Hepatocyte (in vitro differentiated cells): Measurements from ENCODE around the gene MOGAT1. TPM values are rescaled to one million over a fixed set of nuclear protein-coding genes. Genes with fewer than 3 reads are reported as not detected.

Experiments
- DNase-seq: peaks from one replicate; pipeline ENCODE4 v3.0.0-alpha.2; 2016; ENCODE audit warnings: low spot score
- H2AFZ ChIP-seq: fragments of 200-600 bp; sonication (generic); 2 replicates; pipeline ENCODE4 v1.6.0; 2016; ENCODE audit warnings: antibody characterized with exemption, mild to moderate bottlenecking
- H3K27ac ChIP-seq: fragments of 200-600 bp; sonication (generic); 2 replicates; pipeline ENCODE4 v1.5.1; 2016; ENCODE audit warnings: mild to moderate bottlenecking
- H3K27me3 ChIP-seq: fragments of 200-600 bp; sonication (generic); 2 replicates; pipeline ENCODE4 v1.6.1; 2016
- H3K36me3 ChIP-seq: fragments of 200-600 bp; sonication (generic); replicated peaks from 2 replicates; pipeline ENCODE4 v1.5.1; 2016; ENCODE audit warnings: low read depth; ENCODE audit not compliant: insufficient read depth
- H3K4me1 ChIP-seq: fragments of 200-600 bp; sonication (generic); 2 replicates; pipeline ENCODE4 v1.5.1; 2016; ENCODE audit warnings: mild to moderate bottlenecking, moderate library complexity; ENCODE audit not compliant: insufficient read depth
- H3K4me2 ChIP-seq: fragments of 200-600 bp; sonication (generic); 2 replicates; pipeline ENCODE4 v1.6.0; 2016
- H3K4me3 ChIP-seq: fragments of 200-600 bp; sonication (generic); 2 replicates; pipeline ENCODE4 v1.5.1; 2016; ENCODE audit warnings: mild to moderate bottlenecking
- H3K79me2 ChIP-seq: fragments of 200-600 bp; sonication (generic); 2 replicates; pipeline ENCODE4 v1.6.0; 2017; ENCODE audit warnings: mild to moderate bottlenecking
- H3K9me2 ChIP-seq: fragments of 200-600 bp; sonication (generic); replicated peaks from 2 replicates; pipeline ENCODE4 v1.6.0; 2017; ENCODE audit warnings: mild to moderate bottlenecking; ENCODE audit not compliant: insufficient read depth
- H3K9me3 ChIP-seq: fragments of 200-600 bp; sonication (generic); 2 replicates; pipeline ENCODE4 v1.5.1; 2016; ENCODE audit warnings: low read depth, mild to moderate bottlenecking
- H4K20me1 ChIP-seq: fragments of 200-600 bp; sonication (generic); 2 replicates; pipeline ENCODE4 v1.6.0; 2016; ENCODE audit warnings: mild to moderate bottlenecking; ENCODE audit not compliant: insufficient read depth, poor library complexity, severe bottlenecking
- EZH2 ChIP-seq: fragments of 200-600 bp; sonication (generic); IDR thresholded peaks from 2 replicates; pipeline ENCODE4 v1.6.1; 2016; ENCODE audit warnings: antibody characterized with exemption, mild to moderate bottlenecking, borderline replicate concordance
- EZH2phosphoT487 ChIP-seq: fragments of 200-600 bp; sonication (generic); IDR thresholded peaks from one replicate; pipeline ENCODE4 v1.6.1; 2018; ENCODE audit warnings: antibody characterized with exemption, mild to moderate bottlenecking, low read depth, moderate library complexity; ENCODE audit not compliant: unreplicated experiment, severe bottlenecking
- WGBS: methylation state at CpG from one replicate; pipeline ENCODE4 v1.1.6; 2016; ENCODE audit warnings: low lambda C conversion rate; ENCODE audit errors: missing lambda C conversion rate; 5-methylcytosine and 5-hydroxymethylcytosine counted together
- polyA plus RNA-seq: library from polyadenylated mRNA; unstranded; fragments of >200 nt; fragmentation: Nextera tagmentation; extraction: Ambion mirVana; gene quantifications from 2 replicates; pipeline ENCODE4 v1.2.1, GENCODE V29; 2016
- total RNA-seq: library from RNA; depleted of rRNA; stranded (reverse); fragments of >200 nt; gene quantifications from 2 replicates; pipeline ENCODE4 v1.2.3, GENCODE V29; 2014
- TF ChIP-seq, protein P1 (sequence below): fragments of 200-600 bp; sonication (generic); IDR thresholded peaks from 2 replicates; pipeline ENCODE4 v1.5.1; 2016; ENCODE audit warnings: antibody characterized with exemption, mild to moderate bottlenecking; ENCODE audit not compliant: poor library complexity

Gene MOGAT1
- total and polyA plus RNA-seq, 2 experiments from 2014 or later: not detected

- no peaks in the 10 kb centered on the region for H3K36me3 ChIP-seq
- no peak overlapping the region for H3K4me3 ChIP-seq
Observed at GRCh38 chr2:222698276-222698675, 26.8 kb downstream of the MOGAT1 start.

DNA sequence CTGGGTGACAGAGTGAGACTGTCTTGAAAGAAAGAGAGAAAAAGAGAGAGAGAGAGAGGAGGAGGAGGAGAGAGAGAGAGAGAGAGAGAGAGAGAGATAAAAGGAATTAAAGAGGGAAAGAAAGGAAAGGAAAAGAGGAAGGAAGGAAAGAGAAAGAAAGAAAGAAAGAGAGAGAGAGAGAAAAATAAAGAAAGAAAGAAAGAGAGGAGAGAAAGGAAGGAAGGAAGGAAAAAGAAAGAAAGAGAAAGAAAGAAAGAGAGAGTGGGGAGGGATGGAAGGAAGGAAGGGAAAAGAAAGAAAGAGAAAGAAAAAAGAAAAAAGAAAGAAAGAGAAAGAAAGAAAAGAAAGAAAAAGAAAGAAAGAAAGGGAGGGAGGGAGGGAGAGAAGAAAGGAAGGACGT is 29.8 kb downstream of the MOGAT1 start:
- Histone ChIP-seq H3K9me2 (no peaks in the 10 kb centered on the region), H3K4me2 (no peak overlapping the region), H3K27me3 (no peaks in the 10 kb centered on the region), H3K4me3 (no peak overlapping the region), H3K36me3 (no peaks in the 10 kb centered on the region), H3K9me3 (no peaks in the 10 kb centered on the region), H3K27ac (no peak overlapping the region), H3K79me2 (no peaks in the 10 kb centered on the region), H2AFZ (no peak overlapping the region), H3K4me1 (no peaks in the 10 kb centered on the region), H4K20me1 (no peaks in the 10 kb centered on the region)
- TF ChIP-seq EZH2 (no peak), EZH2phosphoT487 (no peak)
- TF ChIP-seq, protein P1, sequence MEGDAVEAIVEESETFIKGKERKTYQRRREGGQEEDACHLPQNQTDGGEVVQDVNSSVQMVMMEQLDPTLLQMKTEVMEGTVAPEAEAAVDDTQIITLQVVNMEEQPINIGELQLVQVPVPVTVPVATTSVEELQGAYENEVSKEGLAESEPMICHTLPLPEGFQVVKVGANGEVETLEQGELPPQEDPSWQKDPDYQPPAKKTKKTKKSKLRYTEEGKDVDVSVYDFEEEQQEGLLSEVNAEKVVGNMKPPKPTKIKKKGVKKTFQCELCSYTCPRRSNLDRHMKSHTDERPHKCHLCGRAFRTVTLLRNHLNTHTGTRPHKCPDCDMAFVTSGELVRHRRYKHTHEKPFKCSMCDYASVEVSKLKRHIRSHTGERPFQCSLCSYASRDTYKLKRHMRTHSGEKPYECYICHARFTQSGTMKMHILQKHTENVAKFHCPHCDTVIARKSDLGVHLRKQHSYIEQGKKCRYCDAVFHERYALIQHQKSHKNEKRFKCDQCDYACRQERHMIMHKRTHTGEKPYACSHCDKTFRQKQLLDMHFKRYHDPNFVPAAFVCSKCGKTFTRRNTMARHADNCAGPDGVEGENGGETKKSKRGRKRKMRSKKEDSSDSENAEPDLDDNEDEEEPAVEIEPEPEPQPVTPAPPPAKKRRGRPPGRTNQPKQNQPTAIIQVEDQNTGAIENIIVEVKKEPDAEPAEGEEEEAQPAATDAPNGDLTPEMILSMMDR: no peak
- DNase-seq: no peak
- no CpG with 5 or more reads among the region's 1 CpG for WGBS

More at GRCh38 chr2:222698276-222698675, 26.8 kb downstream of the MOGAT1 start:
- Histone ChIP-seq H3K27me3 (no peaks in the 10 kb centered on the region), H3K27ac (no peak overlapping the region), H3K79me2 (no peaks in the 10 kb centered on the region), H3K9me2 (no peaks in the 10 kb centered on the region), H3K4me2 (no peak overlapping the region), H3K9me3 (no peaks in the 10 kb centered on the region), H2AFZ (no peak overlapping the region), H4K20me1 (no peaks in the 10 kb centered on the region), H3K4me1 (no peaks in the 10 kb centered on the region)
- TF ChIP-seq, protein P1: no peak
- TF ChIP-seq EZH2: no peak
- TF ChIP-seq EZH2phosphoT487: no peak
- WGBS: 94% methylated on average over 4 of the region's 4 CpGs
- DNase-seq: no peak

DNA sequence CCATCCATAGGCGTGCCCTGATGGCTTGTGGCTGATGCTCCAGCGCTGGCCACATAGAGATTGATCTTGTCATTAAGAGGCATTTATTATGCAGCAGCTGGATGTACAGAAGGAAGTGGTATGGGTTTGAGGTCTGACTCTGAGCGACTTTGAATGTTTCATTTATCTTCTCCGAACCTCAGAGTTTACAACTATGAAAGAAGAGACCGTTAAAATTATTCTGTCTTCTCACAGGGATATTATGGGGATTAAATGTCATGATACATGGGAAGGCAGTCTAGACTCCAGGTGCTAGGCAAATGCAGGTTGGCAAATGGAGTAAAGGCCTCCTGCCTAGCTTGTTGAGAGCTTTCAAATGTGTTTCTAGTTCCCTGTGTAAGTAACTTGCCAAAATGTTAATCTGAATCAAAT is 30.3 kb downstream of the MOGAT1 start:
- no peak overlapping the region for H3K27ac ChIP-seq
- TF ChIP-seq, protein P1: no peak
- TF ChIP-seq EZH2 (no peak), EZH2phosphoT487 (no peak)
- DNase-seq: no peak
- no peak overlapping the region for H2AFZ ChIP-seq
- H3K9me3 ChIP-seq: no peaks in the 10 kb centered on the region
- no peaks in the 10 kb centered on the region for H3K27me3 ChIP-seq
- H3K36me3 ChIP-seq: no peaks in the 10 kb centered on the region
- H3K4me3 ChIP-seq: no peak overlapping the region
- H3K9me2 ChIP-seq: no peaks in the 10 kb centered on the region
- no peak overlapping the region for H3K4me2 ChIP-seq
- WGBS: 73% methylated on average over 3 of the region's 5 CpGs
- no peaks in the 10 kb centered on the region for H4K20me1 ChIP-seq
- no peaks in the 10 kb centered on the region for H3K4me1 ChIP-seq
- H3K79me2 ChIP-seq: no peaks in the 10 kb centered on the region

DNA sequence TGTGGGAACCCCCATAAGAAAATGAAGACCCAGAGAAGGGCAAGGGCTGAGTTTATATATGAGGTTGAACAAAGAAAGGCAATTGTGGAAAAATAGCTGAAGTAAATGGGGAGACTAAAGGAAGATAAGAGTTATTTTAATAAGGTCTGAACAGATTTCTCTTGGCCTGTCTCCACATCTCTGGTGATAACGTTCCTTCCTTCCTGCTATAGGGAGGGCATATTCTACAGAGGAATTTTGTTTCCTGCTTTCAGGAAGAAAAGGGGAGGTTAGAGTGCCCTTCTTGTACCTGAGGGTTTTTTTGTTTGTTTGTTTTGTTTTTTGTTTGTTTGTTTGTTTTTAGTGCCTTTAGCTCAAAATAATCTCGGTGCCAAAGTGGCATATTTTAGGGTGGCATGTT is 31.6 kb downstream of the MOGAT1 start:
- TF ChIP-seq EZH2 (no peak), EZH2phosphoT487 (no peak)
- TF ChIP-seq, protein P1: no peak
- WGBS: 72% methylated on average over 2 of the region's 2 CpGs

More for the DNA sequence above, 31.6 kb downstream of the MOGAT1 start:
- H3K4me1 ChIP-seq: no peaks in the 10 kb centered on the region
- no peaks in the 10 kb centered on the region for H4K20me1 ChIP-seq
- no peak overlapping the region for H3K4me2 ChIP-seq
- H2AFZ ChIP-seq: no peak overlapping the region
- no peak for DNase-seq
- H3K36me3 ChIP-seq: no peaks in the 10 kb centered on the region
- no peaks in the 10 kb centered on the region for H3K9me2 ChIP-seq
- H3K27ac ChIP-seq: no peak overlapping the region
- no peaks in the 10 kb centered on the region for H3K9me3 ChIP-seq
- H3K4me3 ChIP-seq: no peak overlapping the region
- no peaks in the 10 kb centered on the region for H3K79me2 ChIP-seq
- H3K27me3 ChIP-seq: no peaks in the 10 kb centered on the region
